Sciatic nerve (tissue), 2 donors: Measurements from ENCODE around the gene ETV6. TPM values are rescaled to one million over a fixed set of nuclear protein-coding genes. Genes with fewer than 3 reads are reported as not detected.
"Not testable (repeated sequence)": the region's sequence is repeated elsewhere in the genome, so short reads cannot be mapped to it uniquely, and the experiment has no call there.

ENCODE experiments used
- ATAC-seq: fragments of 200-7000 bp; cut with Tn5 transposase; one replicate; pipeline ENCODE4 v1.9.1; 2020; ENCODE audit warnings: mild to moderate bottlenecking, moderate library complexity
- DNase-seq: peaks from one replicate; pipeline ENCODE4 v3.0.0-alpha.2; 2020; ENCODE audit warnings: low spot score
- intact Hi-C: fragments of 100-400 bp; cut with DNase I; formaldehyde crosslinking; loops from one replicate; pipeline ENCODE4 v1.14.2; 2022
- total RNA-seq: library from RNA; stranded (reverse); fragmentation: NEBNext Ultra II Directional; extraction: Animal tissue kit (Norgen Biotek cat#: 25700); gene quantifications from one replicate; pipeline ENCODE4 v1.2.1, GENCODE V29; 2021
- donor health status: DM: no; HTN: no; CAD: no.
- donor health status: DM: no; HTN: no; CAD: no.

Gene ETV6
- total RNA-seq, 1 donor from 2014 or later: 38.8 TPM

DNA sequence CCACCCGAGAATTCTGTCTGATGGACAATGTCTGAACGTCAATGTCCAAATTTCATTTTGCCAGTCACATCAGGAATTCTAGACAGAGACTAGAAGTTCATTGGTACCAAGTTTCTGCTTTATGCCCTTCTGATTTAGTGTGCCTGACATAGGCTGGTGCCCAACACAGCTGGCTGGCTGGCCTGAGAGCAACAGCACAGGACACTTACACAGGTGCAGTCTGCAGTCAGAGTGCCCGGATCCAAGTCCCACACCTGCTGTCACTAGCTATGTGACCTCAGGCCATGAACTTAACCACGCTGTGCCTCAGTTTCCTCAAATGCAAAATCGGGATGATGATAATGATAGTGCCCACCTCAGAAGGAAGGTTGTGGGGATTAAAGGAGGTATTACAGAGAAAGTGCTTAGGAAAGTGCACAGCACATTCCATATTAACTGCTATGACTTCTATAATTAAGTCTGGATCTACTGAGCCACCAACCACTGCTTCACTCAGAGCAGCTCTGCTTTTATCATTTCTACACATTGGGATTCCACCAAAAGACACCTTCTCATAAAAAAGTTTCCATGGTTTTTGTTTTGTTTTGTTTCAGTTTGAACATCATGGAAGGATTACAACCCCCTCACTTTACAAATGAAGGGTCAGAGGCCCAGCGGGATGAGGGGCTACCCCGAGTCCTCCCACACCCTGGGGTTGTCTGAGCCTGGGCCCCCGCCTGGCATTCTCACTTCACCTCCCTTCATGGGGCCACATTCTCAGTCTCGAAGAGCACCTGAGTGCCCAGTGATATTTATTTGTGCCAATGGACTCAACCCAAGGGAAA lies 252.4 kb downstream of the ETV6 start:
- intact Hi-C loops: no loop called here
- no peak for ATAC-seq
- no peak for DNase-seq

DNA sequence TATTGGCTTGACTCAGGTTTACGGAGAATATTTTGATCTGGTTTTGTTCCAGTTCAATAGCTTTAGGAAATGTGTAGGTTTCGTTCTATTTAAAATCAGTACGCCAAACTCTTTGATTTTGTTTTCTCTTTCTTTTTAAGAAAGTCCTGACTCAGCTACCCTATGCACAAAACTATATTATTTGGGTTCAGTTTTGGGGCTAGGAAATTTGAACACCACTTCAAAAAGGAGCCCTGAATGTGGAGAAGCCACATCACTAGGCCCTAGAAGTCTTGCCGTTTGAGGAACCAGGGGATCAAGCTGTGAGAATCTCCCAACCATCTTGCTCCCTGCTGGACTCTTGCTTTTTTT lies 253.0 kb downstream of the ETV6 start:
- DNase-seq (no peak), ATAC-seq (no peak)
- intact Hi-C loops: no loop called here

DNA sequence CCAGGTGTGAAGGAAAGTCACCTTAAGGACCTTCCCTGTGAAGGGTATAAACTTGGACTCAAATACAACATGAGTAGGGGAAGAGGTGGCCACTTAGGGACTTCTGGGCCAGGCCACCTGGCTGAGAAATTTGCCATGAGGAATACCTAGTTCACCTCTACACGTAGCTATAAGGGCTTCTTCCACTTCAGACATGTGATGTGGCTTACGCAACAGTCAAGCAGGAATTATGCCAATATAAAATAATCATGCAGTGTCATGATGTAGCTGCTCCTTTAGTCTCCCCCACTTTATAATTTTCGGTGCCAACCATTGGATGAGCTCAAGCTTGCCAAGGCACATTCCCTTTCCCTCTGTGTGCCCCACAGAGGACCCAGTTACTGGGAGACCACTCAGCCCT lies 254.7 kb downstream of the ETV6 start:
- intact Hi-C loops: no loop called here
- ATAC-seq: no peak
- no peak for DNase-seq

DNA sequence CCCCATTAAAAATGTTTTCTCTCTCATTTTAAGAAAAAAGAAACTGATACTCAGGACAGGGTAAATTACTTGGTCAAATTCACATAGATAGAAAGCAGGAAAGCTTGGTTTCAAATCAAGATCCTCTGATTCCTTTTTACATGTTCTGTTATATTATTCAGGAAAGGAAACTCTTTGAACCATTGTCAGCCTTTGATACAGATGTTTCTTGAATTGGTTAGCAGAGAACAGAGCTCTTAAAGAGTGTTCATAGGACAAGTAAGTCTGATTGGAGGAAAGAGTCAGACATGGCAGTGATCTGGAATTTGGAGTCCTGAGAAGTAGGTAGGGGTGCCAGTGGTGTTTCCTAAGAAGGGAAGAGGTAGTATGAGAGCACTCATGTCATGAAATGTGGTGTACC lies 256.1 kb downstream of the ETV6 start:
- ATAC-seq: no peak
- intact Hi-C loops: no loop called here
- DNase-seq: no peak

- ATAC-seq (no peak), DNase-seq (no peak)
- intact Hi-C loops: no loop called here
Observed at GRCh38 chr12:11906286-11906935, 256.9 kb downstream of the ETV6 start.

- DNase-seq (no peak), ATAC-seq (no peak)
- intact Hi-C loops: no loop called here
Observed at GRCh38 chr12:11907625-11908024, 258.2 kb downstream of the ETV6 start.

DNA sequence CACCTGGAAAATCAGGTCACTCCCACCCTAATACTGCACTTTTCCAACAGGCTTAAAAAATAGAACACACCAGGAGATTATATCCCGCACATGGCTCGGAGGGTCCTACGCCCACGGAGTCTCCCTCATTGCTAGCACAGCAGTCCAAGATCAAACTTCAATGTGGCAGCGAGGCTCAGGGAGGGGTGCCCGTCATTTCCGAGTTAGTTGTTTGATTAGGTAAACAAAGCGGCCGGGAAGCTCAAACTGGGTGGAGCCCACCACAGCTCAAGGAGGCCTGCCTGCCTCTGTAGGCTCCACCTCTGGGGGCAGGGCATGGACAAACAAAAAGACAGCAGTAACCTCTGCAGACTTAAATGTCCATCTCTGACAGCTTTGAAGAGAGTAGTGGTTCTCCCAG lies 259.9 kb downstream of the ETV6 start:
- DNase-seq, intact Hi-C loops, ATAC-seq: not testable (repeated sequence)

DNA sequence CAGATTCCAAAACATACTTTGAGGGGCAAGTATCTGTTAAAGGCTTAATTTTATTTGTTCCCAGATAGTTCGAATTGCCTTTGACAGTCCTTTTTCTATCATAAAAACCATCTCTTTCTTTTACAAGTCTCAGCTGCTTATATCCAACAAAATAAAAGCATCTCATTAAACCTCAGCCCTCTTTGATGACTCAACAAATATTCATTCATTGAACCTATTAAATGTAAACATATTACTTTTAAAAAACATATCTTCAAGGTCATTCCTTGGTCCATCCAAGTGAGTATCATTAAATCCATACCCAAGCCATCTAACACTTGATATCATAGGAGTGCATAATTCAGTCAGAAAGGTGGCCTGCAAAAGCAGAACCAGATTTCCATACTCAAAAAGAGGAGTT lies 266.6 kb downstream of the ETV6 start:
- DNase-seq (no peak), ATAC-seq (no peak)
- intact Hi-C loops: no loop called here

- intact Hi-C loops: no loop called here
- DNase-seq (no peak), ATAC-seq (no peak)
Observed at GRCh38 chr12:11916771-11917170, 267.3 kb downstream of the ETV6 start.

- no peak for DNase-seq
- ATAC-seq: no peak
- intact Hi-C loops: no loop called here
Observed at GRCh38 chr12:11917501-11917900, 268.0 kb downstream of the ETV6 start.

DNA sequence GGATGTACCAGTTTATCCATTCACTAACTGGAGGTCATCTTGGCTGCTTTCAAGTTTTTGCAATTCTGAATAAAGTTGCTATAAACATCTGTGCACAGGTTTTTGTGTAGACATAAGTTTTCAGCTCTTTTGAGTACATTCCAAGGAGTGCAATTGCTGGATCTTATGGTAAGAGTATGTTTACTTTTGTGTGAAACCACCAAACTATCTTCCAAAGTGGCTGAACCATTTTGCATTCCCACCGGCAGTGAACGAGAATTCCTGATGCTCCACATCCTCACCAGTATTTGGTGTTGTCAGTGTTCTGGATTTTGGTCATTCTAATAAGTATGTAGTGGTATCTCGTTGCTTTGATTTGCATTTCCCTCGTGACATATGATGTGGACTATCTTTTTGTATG lies 270.8 kb downstream of the ETV6 start:
- DNase-seq (no peak), ATAC-seq (no peak)
- intact Hi-C loops: no loop called here

GRCh38 chr12:11922361-11922760 lies 272.9 kb downstream of the ETV6 start:
- no peak for ATAC-seq
- intact Hi-C loops: no loop called here

GRCh38 chr12:11923067-11923466 lies 273.6 kb downstream of the ETV6 start:
- intact Hi-C loops: no loop called here
- DNase-seq (no peak), ATAC-seq (no peak)

More at GRCh38 chr12:11922361-11922760, 272.9 kb downstream of the ETV6 start:
- no peak for DNase-seq

- DNase-seq: no peak
- intact Hi-C loops: no loop called here
- no peak for ATAC-seq
Observed at GRCh38 chr12:11927286-11927935, 277.9 kb downstream of the ETV6 start.

DNA sequence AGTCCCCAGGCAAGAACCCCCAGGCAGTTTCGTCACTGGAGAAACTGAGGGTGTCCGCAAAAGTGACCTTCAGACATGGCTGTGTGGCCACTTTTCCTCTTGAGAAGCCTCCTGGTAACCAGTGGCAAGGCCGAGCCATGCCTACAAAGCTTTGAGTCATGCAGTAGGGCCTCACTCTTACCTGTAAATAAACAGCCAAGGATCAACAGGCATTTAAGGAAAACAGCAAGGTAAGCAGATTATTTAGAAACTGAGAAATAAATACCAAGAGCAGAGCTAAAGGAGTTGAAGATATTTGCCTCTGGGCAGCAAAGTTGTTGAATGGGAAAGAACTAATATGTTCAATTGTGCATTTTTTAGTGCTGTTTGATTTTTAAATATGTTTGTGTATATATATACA lies 280.2 kb downstream of the ETV6 start:
- no peak for ATAC-seq
- DNase-seq: no peak
- intact Hi-C loops: no loop called here

GRCh38 chr12:11939223-11939622 lies 289.7 kb downstream of the ETV6 start:
- DNase-seq: no peak
- no peak for ATAC-seq
- intact Hi-C loops: no loop called here

- no peak for ATAC-seq
- no peak for DNase-seq
- intact Hi-C loops: no loop called here
Observed at GRCh38 chr12:11941606-11942337, 292.3 kb downstream of the ETV6 start.

GRCh38 chr12:11943919-11944700 lies 294.6 kb downstream of the ETV6 start:
- DNase-seq: no peak
- intact Hi-C loops: no loop called here
- no peak for ATAC-seq
